HepG2 (cell line): ENCODE measurements around the gene SIRT7. TPM values are rescaled to one million over a fixed set of nuclear protein-coding genes. Genes with fewer than 3 reads are reported as not detected.

Experiments used
- ATAC-seq: fragments of 200-7000 bp; cut with Tn5 transposase; 3 replicates; pipeline ENCODE4 v1.9.1; 2020; ENCODE audit warnings: mild to moderate bottlenecking, moderate library complexity
- BruUV-seq: library from RNA; stranded (reverse); fragments of 400-500 nt; replicated peaks from 2 replicates; lab custom pipeline; 2021; lab: Mats Ljungman, UMichigan
- CTCF ChIA-PET: fragments of 300-600 bp; formaldehyde crosslinking; extraction: SDS; loops from one replicate; lab custom pipeline; 2021; ENCODE audit warnings: low total read pairs, inconsistent platforms, low intra/inter-chr PET ratio; lab: Yijun Ruan, JAX
- POLR2A ChIA-PET: fragments of 350-600 bp; sonication (Branson Sonifier 250); formaldehyde crosslinking; loops from one replicate; lab custom pipeline; 2020; ENCODE audit warnings: antibody characterized with exemption, inconsistent platforms; lab: Yijun Ruan, JAX
- DNase-seq: peaks from one replicate; pipeline ENCODE4 v3.0.0-alpha.2; 2015; ENCODE audit warnings: low spot score
- FAIRE-seq: peaks from 3 replicates; lab custom pipeline; 2011; peaks lifted over from hg19 to GRCh38; lab: Jason Lieb, UNC
- H2AFZ ChIP-seq: one replicate; pipeline ENCODE4 v1.6.1; 2011; ENCODE audit warnings: low read length, inconsistent platforms
- H3K27ac ChIP-seq: fragments of 300-600 bp; 3 replicates; pipeline ENCODE4 v1.8.0; 2011; ENCODE audit warnings: mixed run types, mild to moderate bottlenecking, mixed read lengths, low read length, inconsistent platforms; ENCODE audit not compliant: insufficient read depth; ENCODE audit errors: extremely low read length
- H3K27me3 ChIP-seq, 2 experiments: fragments of 200-600 bp in 1 of 2; 2 replicates in 1 of 2; 3 replicates in 1 of 2; pipeline versions ENCODE4 v1.6.0 to v1.8.0; 2011; ENCODE audit warnings: low read length in 2 of 2, mild to moderate bottlenecking in 2 of 2, moderate library complexity in 2 of 2, inconsistent platforms in 1 of 2; ENCODE audit not compliant: insufficient read depth in 2 of 2, control insufficient read depth in 1 of 2
- H3K36me3 ChIP-seq, 2 experiments: fragments of 200-600 bp in 1 of 2; replicated peaks in 1 of 2; 2 replicates in 1 of 2; 3 replicates in 1 of 2; pipeline versions ENCODE4 v1.5.1 to v1.8.0; 2011; ENCODE audit warnings: low read length in 2 of 2, inconsistent platforms in 1 of 2; ENCODE audit not compliant: insufficient read depth in 2 of 2, control insufficient read depth in 1 of 2
- H3K4me1 ChIP-seq: 2 replicates; pipeline ENCODE4 v1.5.1; 2012; ENCODE audit warnings: low read length, inconsistent platforms; ENCODE audit not compliant: insufficient read depth
- H3K4me2 ChIP-seq: 2 replicates; pipeline ENCODE4 v1.6.0; 2011; ENCODE audit warnings: low read depth, low read length, inconsistent platforms
- H3K4me3 ChIP-seq, 3 experiments: fragments of 200-600 bp in 1 of 3; sonication (generic), shearing (Covaris generic) in 1 of 3; replicated peaks in 1 of 3; 2 replicates each; pipeline ENCODE4 v1.5.1; 2011 to 2016; ENCODE audit warnings: low read length in 3 of 3, inconsistent platforms in 2 of 3, low read depth in 2 of 3, mild to moderate bottlenecking in 2 of 3, control low read depth in 1 of 3, mixed read lengths in 1 of 3; ENCODE audit not compliant: insufficient read depth in 1 of 3
- H3K79me2 ChIP-seq: one replicate; pipeline ENCODE4 v1.6.1; 2011; ENCODE audit warnings: low read length, inconsistent platforms; ENCODE audit not compliant: insufficient read depth
- H3K9ac ChIP-seq: 2 replicates; pipeline ENCODE4 v1.6.0; 2011; ENCODE audit warnings: mild to moderate bottlenecking, low read depth, low read length, inconsistent platforms; ENCODE audit not compliant: insufficient read depth
- H3K9me3 ChIP-seq: 2 replicates; pipeline ENCODE4 v1.5.1; 2012; ENCODE audit warnings: mild to moderate bottlenecking, low read length
- H4K20me1 ChIP-seq: 2 replicates; pipeline ENCODE4 v1.6.0; 2011; ENCODE audit warnings: inconsistent platforms, mild to moderate bottlenecking, low read length, moderate library complexity; ENCODE audit not compliant: insufficient read depth
- AGO2 ChIP-seq: fragments of 200-400 bp; formaldehyde crosslinking; optimal IDR thresholded peaks from 2 replicates; pipeline ENCODE3; 2017; ENCODE audit warnings: mild to moderate bottlenecking, low read depth, low read length, moderate library complexity
- CREB3 ChIP-seq: sonication (generic); formaldehyde crosslinking; IDR thresholded peaks from 2 replicates; pipeline ENCODE4 v1.5.0; 2020; ENCODE audit warnings: missing genetic modification reagents
- DZIP1 ChIP-seq: sonication (generic); formaldehyde crosslinking; IDR thresholded peaks from 2 replicates; pipeline ENCODE4 v1.5.0; 2020; ENCODE audit warnings: mild to moderate bottlenecking, missing genetic modification reagents
- GATA4 ChIP-seq: sonication (generic); IDR thresholded peaks from 2 replicates; pipeline ENCODE4 v1.6.1; 2016; ENCODE audit warnings: antibody characterized with exemption, low read depth, borderline replicate concordance
- MIER2 ChIP-seq: IDR thresholded peaks from 2 replicates; pipeline ENCODE4 v1.6.1; 2016; ENCODE audit warnings: missing biosample characterization, missing genetic modification reagents
- NONO ChIP-seq, 2 experiments: fragments of 450-650 bp in 1 of 2; sonication (generic) in 1 of 2; formaldehyde crosslinking in 1 of 2; IDR thresholded peaks in 1 of 2; conservative IDR thresholded peaks in 1 of 2; 2 replicates each; pipeline versions ENCODE4 v1.6.1 to v1.8.0; 2017 to 2022; ENCODE audit warnings: mild to moderate bottlenecking in 1 of 2, missing genetic modification reagents in 1 of 2, moderate library complexity in 1 of 2
- NR2F2 ChIP-seq: IDR thresholded peaks from 2 replicates; pipeline ENCODE4 v1.6.1; 2012; ENCODE audit warnings: low read depth, inconsistent platforms, borderline replicate concordance
- NRL ChIP-seq: sonication (generic); formaldehyde crosslinking; IDR thresholded peaks from 2 replicates; pipeline ENCODE4 v1.5.0; 2020; ENCODE audit warnings: missing genetic modification reagents, mild to moderate bottlenecking, moderate library complexity, borderline replicate concordance
- SIN3A ChIP-seq: IDR thresholded peaks from 2 replicates; pipeline ENCODE4 v1.6.1; 2011; ENCODE audit warnings: low read depth, mild to moderate bottlenecking, control low read depth, low read length, borderline replicate concordance
- ZKSCAN8 ChIP-seq: IDR thresholded peaks from 2 replicates; pipeline ENCODE4 v1.6.1; 2016; ENCODE audit warnings: borderline replicate concordance, missing genetic modification reagents, missing compliant biosample characterization
- ZNF720 ChIP-seq: sonication (generic); formaldehyde crosslinking; IDR thresholded peaks from 2 replicates; pipeline ENCODE4 v1.4.0; 2020; ENCODE audit warnings: missing genetic modification reagents
- WGBS: methylation state at CpG from one replicate; pipeline ENCODE4 v1.1.6; 2017; ENCODE audit warnings: low lambda C conversion rate; 5-methylcytosine and 5-hydroxymethylcytosine counted together
- in situ Hi-C: cut with HindIII; loops from 2 replicates; pipeline ENCODE4 v1.10.0; 2017; ENCODE audit warnings: low pct_unique_long_range_greater_than_20kb; ENCODE audit not compliant: extremely low pct_ligation_motif_present
- intact Hi-C: fragments of 100-400 bp; cut with micrococcal nuclease; formaldehyde crosslinking; loops from one replicate; pipeline ENCODE4 v1.10.0; 2022; ENCODE audit not compliant: unreplicated experiment
- polyA plus RNA-seq, 8 experiments: library from polyadenylated mRNA; depleted of rRNA in 3 of 8; stranded (reverse) in 7 of 8; unstranded in 1 of 8; fragments of >200 nt; fragmentation: Illumina TruSeq in 4 of 8; extraction: Trizol in 4 of 8; gene quantifications; 2 replicates each; pipeline versions ENCODE4 v1.2.1 to v1.2.3, GENCODE V29; 2011 to 2016; ENCODE audit warnings: low read depth in 4 of 8, missing spikeins in 1 of 8, mixed read lengths in 1 of 8; ENCODE audit not compliant: insufficient read depth in 1 of 8
- total RNA-seq, 5 experiments: library from RNA; depleted of rRNA; stranded (reverse); fragments of >200 nt; fragmentation: Illumina TruSeq; extraction: Trizol; gene quantifications; 2 replicates each; pipeline ENCODE4 v1.2.3, GENCODE V29; 2016; ENCODE audit warnings: low read depth in 1 of 5

Gene SIRT7
- total and polyA plus RNA-seq, 2 of the 13 experiments (the other 11 are each of a cell fraction or from before 2014, with no cell fraction given): 8.3 to 24.8 TPM

- ChIA-PET POLR2A (interaction anchor here (1.2 to 1.4 kb wide), 2 partner anchors 12 to 15 kb away, joined by 3 to 5 read pairs; no protein-coding TSS in a partner anchor), CTCF (no interaction called here)
- Histone ChIP-seq H3K4me1 (peaks cover 16% of the 10 kb centered on the region), H3K36me3 (peaks cover 42 to 73% of the 10 kb centered on the region in 2 experiments), H3K27me3 (no peaks in the 10 kb centered on the region), H2AFZ (no peak overlapping the region), H4K20me1 (no peaks in the 10 kb centered on the region), H3K4me2 (no peak overlapping the region), H3K27ac (no peak overlapping the region), H3K4me3 (no peak overlapping the region), H3K79me2 (peaks cover 32% of the 10 kb centered on the region), H3K9ac (no peak overlapping the region), H3K9me3 (no peaks in the 10 kb centered on the region)
- TF ChIP-seq AGO2 (peak; percentile 53), SIN3A (no peak), MIER2 (no peak), GATA4 (no peak)
- no peak for DNase-seq
- no TSS peak for BruUV-seq
- peak; percentile 21; the same call in 2 of the 3 replicates for ATAC-seq
- intact Hi-C loops (no loop called here), in situ Hi-C loops (no loop called here)
- WGBS: 100% methylated on average over 5 of the region's 5 CpGs
- FAIRE-seq: no peak
Measured at GRCh38 chr17:81884968-81885367, 33.0 kb downstream of the SIRT7 start.

- no peak overlapping the region for H2AFZ ChIP-seq
- CTCF ChIA-PET: no interaction called here
- H3K4me1 ChIP-seq: peaks cover 12% of the 10 kb centered on the region
- POLR2A ChIA-PET: interaction anchor here (1.2 to 1.4 kb wide), 2 partner anchors 11 to 15 kb away, joined by 3 to 5 read pairs; no protein-coding TSS in a partner anchor
- H4K20me1 ChIP-seq: no peaks in the 10 kb centered on the region
- no TSS peak for BruUV-seq
- no peak for FAIRE-seq
- no peak overlapping the region for H3K27ac ChIP-seq
- H3K9me3 ChIP-seq: no peaks in the 10 kb centered on the region
- 97% methylated on average over 9 of the region's 11 CpGs for whole genome bisulfite sequencing
- H3K9ac ChIP-seq: no peak overlapping the region
- TF ChIP-seq ZNF720 (CRISPR knock-in tag) (no peak), NONO (IDR thresholded peaks at IDR 0.05) (no peak), NONO (CRISPR knock-in tag; conservative IDR thresholded peaks at IDR 0.05) (0 out of 2 replicates have a peak, but pooled peaks have one; percentile 23), DZIP1 (CRISPR knock-in tag) (no peak), ZKSCAN8 (CRISPR knock-in tag) (no peak), NR2F2 (no peak), NRL (no peak), CREB3 (no peak)
- intact Hi-C loops: no loop called here
- H3K79me2 ChIP-seq: peaks cover 28% of the 10 kb centered on the region
- H3K27me3 ChIP-seq: no peaks in the 10 kb centered on the region
- no peak overlapping the region for H3K4me3 ChIP-seq
- ATAC-seq: peak; percentile 49
- H3K36me3 ChIP-seq: peaks cover 39 to 73% of the 10 kb centered on the region in 2 experiments
- DNase-seq: no peak
- H3K4me2 ChIP-seq: no peak overlapping the region
- in situ Hi-C loops: no loop called here
Measured at GRCh38 chr17:81884520-81884919, 33.5 kb downstream of the SIRT7 start.
